K562 (cell line): ENCODE results near the gene PSMD9.
A peak's percentile ranks its signal among the peaks of the same experiment; 100 is the strongest.

ENCODE experiments used
- ATF2 ChIP-seq: sonication (generic); formaldehyde crosslinking; IDR thresholded peaks from 2 replicates; pipeline ENCODE4 v1.8.1; 2022; ENCODE audit warnings: missing genetic modification reagents
- CEBPB ChIP-seq: fragments of 450-650 bp; IDR thresholded peaks from 2 replicates; pipeline ENCODE4 v1.6.1; 2016; ENCODE audit warnings: missing genetic modification characterization, missing compliant biosample characterization
- EZH2 ChIP-seq: IDR thresholded peaks from 2 replicates; pipeline ENCODE4 v1.6.1; 2012; ENCODE audit warnings: low read depth, mild to moderate bottlenecking, inconsistent platforms, low read length, borderline replicate concordance
- GTF2F1 ChIP-seq: IDR thresholded peaks from 2 replicates; pipeline ENCODE4 v1.6.1; 2011; ENCODE audit warnings: low read depth, low read length, improper control_type of control experiment
- HIVEP1 ChIP-seq: fragments of 250-450 bp; sonication (Bioruptor Pico); IDR thresholded peaks from 2 replicates; pipeline ENCODE4 v1.4.0; 2020; ENCODE audit warnings: mild to moderate bottlenecking
- PATZ1 ChIP-seq: fragments of 250-450 bp; sonication (Bioruptor Pico); IDR thresholded peaks from 2 replicates; pipeline ENCODE4 v1.5.0; 2020; ENCODE audit warnings: mild to moderate bottlenecking, borderline replicate concordance
- PPARD ChIP-seq: fragments of 250-450 bp; sonication (Bioruptor Pico); IDR thresholded peaks from 2 replicates; pipeline ENCODE4 v1.8.0; 2022; ENCODE audit warnings: inconsistent platforms, mild to moderate bottlenecking, moderate library complexity
- SIN3B ChIP-seq: fragments of 450-650 bp; IDR thresholded peaks from 2 replicates; pipeline ENCODE4 v1.6.1; 2017; ENCODE audit warnings: low read depth, mild to moderate bottlenecking, moderate library complexity
- SMAD1 ChIP-seq: fragments of 150-350 bp; IDR thresholded peaks from 2 replicates; pipeline ENCODE4 v1.6.1; 2014; ENCODE audit warnings: low read length, low read depth; ENCODE audit not compliant: partially characterized antibody
- SMARCE1 ChIP-seq: fragments of 450-650 bp; IDR thresholded peaks from 2 replicates; pipeline ENCODE4 v1.7.1; 2016; ENCODE audit warnings: mild to moderate bottlenecking

GRCh38 chr12:121892673-121893561 is 4.3 kb downstream of the PSMD9 start:
- TF ChIP-seq EZH2 = no peak
- no peak for TF ChIP-seq SIN3B
- TF ChIP-seq PATZ1 = no peak
- TF ChIP-seq SMARCE1 = peak; percentile 58
- no peak for TF ChIP-seq GTF2F1
- no peak for TF ChIP-seq PPARD (CRISPR knock-in tag)
- TF ChIP-seq HIVEP1 (CRISPR knock-in tag) = no peak
- no peak for TF ChIP-seq SMAD1
- no peak for TF ChIP-seq ATF2 (CRISPR knock-in tag)
- no peak for TF ChIP-seq CEBPB (tag)
